Esophagus squamous epithelium (tissue), 5 donors: ENCODE measurements around the gene ARHGAP42. TPM values are rescaled to one million over a fixed set of nuclear protein-coding genes. Genes with fewer than 3 reads are reported as not detected.

Experiments used
- DNase-seq: peaks from one replicate; lab custom pipeline; 2025; lab: John Stamatoyannopoulos, UW
- H3K27ac ChIP-seq, 4 donors: fragments of 200-600 bp; sonication (generic); one replicate each; pipeline ENCODE4 v1.5.1; 2016 to 2019; ENCODE audit warnings: mild to moderate bottlenecking in 1 of 4
- H3K27me3 ChIP-seq, 4 donors: fragments of 200-600 bp; sonication (generic); 1 replicate in 3 of 4; 2 replicates in 1 of 4; pipeline versions ENCODE4 v1.5.1 to v1.6.0; 2017 to 2021; ENCODE audit warnings: antibody characterized with exemption in 1 of 4
- H3K36me3 ChIP-seq, 3 donors: fragments of 200-600 bp; sonication (generic); one replicate each; pipeline ENCODE4 v1.5.1; 2016 to 2019
- H3K4me1 ChIP-seq, 3 donors: fragments of 200-600 bp; sonication (generic); one replicate each; pipeline ENCODE4 v1.5.1; 2017 to 2019
- H3K4me3 ChIP-seq, 4 donors: fragments of 200-600 bp; sonication (generic); 1 replicate in 3 of 4; 2 replicates in 1 of 4; pipeline ENCODE4 v1.5.1; 2016 to 2019; ENCODE audit warnings: mild to moderate bottlenecking in 2 of 4, moderate library complexity in 1 of 4
- H3K9me3 ChIP-seq, 3 donors: fragments of 200-600 bp; sonication (generic); one replicate each; pipeline ENCODE4 v1.5.1; 2016 to 2019
- POLR2A ChIP-seq, 4 donors: fragments of 450-650 bp; IDR thresholded peaks; one replicate each; pipeline ENCODE4 v1.6.1; 2017; ENCODE audit warnings: antibody characterized with exemption in 4 of 4, mild to moderate bottlenecking in 4 of 4, moderate library complexity in 3 of 4
- WGBS, 2 donors: methylation state at CpG; one replicate each; pipeline ENCODE4 v1.1.5; 2018; 5-methylcytosine and 5-hydroxymethylcytosine counted together
- intact Hi-C: fragments of 100-400 bp; cut with DNase I; formaldehyde crosslinking; loops from one replicate; pipeline ENCODE4 v1.15.0; 2022
- total RNA-seq, 4 donors: library from RNA; depleted of rRNA; stranded (reverse); fragments of >200 nt; gene quantifications; one replicate each; pipeline ENCODE4 v1.1.0, GENCODE V29; 2016
- TF ChIP-seq, protein P1 (sequence below), 6 experiments: fragments of 450-650 bp in 4 of 6; fragments of 200-600 bp in 2 of 6; sonication (generic) in 2 of 6; IDR thresholded peaks; one replicate each; pipeline ENCODE4 v1.5.1; 2016 to 2019; ENCODE audit warnings: antibody characterized with exemption in 6 of 6, mild to moderate bottlenecking in 4 of 6, moderate library complexity in 4 of 6
- donor health status: DM: yes; HTN: yes; CAD: no.

ARHGAP42 gene
- total RNA-seq, 4 donors from 2014 or later = 3.5 to 10.1 (median 6.4) TPM

DNA sequence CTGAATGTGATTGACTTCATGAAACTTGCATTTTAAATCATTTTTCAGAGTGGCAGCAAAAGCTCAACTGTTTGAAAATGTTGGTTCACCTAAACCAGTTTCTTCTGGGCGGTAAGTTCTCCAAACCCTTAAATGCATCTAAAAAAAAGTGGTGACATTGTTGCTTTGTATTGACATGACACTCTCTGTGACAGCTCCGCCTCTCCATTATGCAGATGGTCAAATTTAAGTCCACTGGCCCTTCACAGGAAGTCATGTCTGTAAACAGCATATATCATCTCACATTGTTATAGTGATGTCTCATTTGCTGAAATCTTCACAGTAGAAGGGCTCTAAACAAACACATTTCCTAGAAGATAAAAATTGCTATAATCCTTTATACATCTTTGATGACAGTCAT, 291.9 kb downstream of the ARHGAP42 start:
- intact Hi-C loops = no loop called here
- WGBS, 2 donors = 88 to 91% methylated on average over 2 of the region's 2 CpGs
- Histone ChIP-seq H3K27ac (no peak overlapping the region), H3K9me3 (no peaks in the 10 kb centered on the region), H3K4me3 (no peak overlapping the region), H3K27me3 (no peaks in the 10 kb centered on the region), H3K4me1 (no peaks in the 10 kb centered on the region), H3K36me3 (peaks cover 0 to 38% (median 0%) of the 10 kb centered on the region in 3 donors)
- no peak for DNase-seq
- TF ChIP-seq, protein P1, sequence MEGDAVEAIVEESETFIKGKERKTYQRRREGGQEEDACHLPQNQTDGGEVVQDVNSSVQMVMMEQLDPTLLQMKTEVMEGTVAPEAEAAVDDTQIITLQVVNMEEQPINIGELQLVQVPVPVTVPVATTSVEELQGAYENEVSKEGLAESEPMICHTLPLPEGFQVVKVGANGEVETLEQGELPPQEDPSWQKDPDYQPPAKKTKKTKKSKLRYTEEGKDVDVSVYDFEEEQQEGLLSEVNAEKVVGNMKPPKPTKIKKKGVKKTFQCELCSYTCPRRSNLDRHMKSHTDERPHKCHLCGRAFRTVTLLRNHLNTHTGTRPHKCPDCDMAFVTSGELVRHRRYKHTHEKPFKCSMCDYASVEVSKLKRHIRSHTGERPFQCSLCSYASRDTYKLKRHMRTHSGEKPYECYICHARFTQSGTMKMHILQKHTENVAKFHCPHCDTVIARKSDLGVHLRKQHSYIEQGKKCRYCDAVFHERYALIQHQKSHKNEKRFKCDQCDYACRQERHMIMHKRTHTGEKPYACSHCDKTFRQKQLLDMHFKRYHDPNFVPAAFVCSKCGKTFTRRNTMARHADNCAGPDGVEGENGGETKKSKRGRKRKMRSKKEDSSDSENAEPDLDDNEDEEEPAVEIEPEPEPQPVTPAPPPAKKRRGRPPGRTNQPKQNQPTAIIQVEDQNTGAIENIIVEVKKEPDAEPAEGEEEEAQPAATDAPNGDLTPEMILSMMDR (IDR thresholded peaks at IDR 0.05) = no peak
- no peak for TF ChIP-seq POLR2A (IDR thresholded peaks at IDR 0.05)

DNA sequence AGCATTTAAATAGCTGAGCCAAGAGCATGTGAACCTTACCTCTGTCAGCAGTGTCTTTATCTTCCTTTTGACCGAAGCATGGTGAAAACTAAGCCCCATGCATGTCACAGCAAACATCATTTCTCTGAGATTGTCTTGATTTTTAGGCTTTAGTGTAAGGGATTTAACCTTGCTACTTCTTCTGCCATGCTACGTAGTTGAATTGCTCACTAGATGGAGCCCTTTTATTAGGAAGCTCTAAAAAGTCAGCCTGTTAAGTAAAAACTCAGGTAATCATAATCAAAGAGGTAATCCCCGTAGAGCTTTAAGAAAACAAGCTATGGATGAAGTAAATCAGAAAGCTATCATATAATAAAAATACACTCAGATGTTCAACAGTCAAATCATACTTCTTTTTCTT, 293.1 kb downstream of the ARHGAP42 start:
- no peaks in the 10 kb centered on the region for H3K4me1 ChIP-seq
- no peaks in the 10 kb centered on the region for H3K9me3 ChIP-seq
- peaks cover 0 to 26% (median 0%) of the 10 kb centered on the region in 3 donors for H3K36me3 ChIP-seq
- no peak for DNase-seq
- no peaks in the 10 kb centered on the region for H3K27me3 ChIP-seq
- WGBS, 2 donors = 86 to 88% methylated on average over 3 of the region's 3 CpGs
- TF ChIP-seq POLR2A (IDR thresholded peaks at IDR 0.05) = no peak
- TF ChIP-seq, protein P1 (IDR thresholded peaks at IDR 0.05) = no peak
- intact Hi-C loops = no loop called here
- no peak overlapping the region for H3K4me3 ChIP-seq
- H3K27ac ChIP-seq = no peak overlapping the region

- no peak overlapping the region for H3K4me3 ChIP-seq
- intact Hi-C loops = no loop called here
- WGBS, 2 donors = 50 to 63% methylated on average over 1 of the region's 1 CpG
- DNase-seq = no peak
- H3K27ac ChIP-seq = no peak overlapping the region
- peaks cover 0 to 14% (median 0%) of the 10 kb centered on the region in 3 donors for H3K36me3 ChIP-seq
- H3K9me3 ChIP-seq = no peaks in the 10 kb centered on the region
- TF ChIP-seq, protein P1 (IDR thresholded peaks at IDR 0.05) = no peak
- no peak for TF ChIP-seq POLR2A (IDR thresholded peaks at IDR 0.05)
- H3K4me1 ChIP-seq = no peaks in the 10 kb centered on the region
- no peaks in the 10 kb centered on the region for H3K27me3 ChIP-seq
These were observed 294.2 kb downstream of the ARHGAP42 start for GRCh38 chr11:100981196-100981824.

- no peak overlapping the region for H3K4me3 ChIP-seq
- DNase-seq = no peak
- intact Hi-C loops = no loop called here
- no peaks in the 10 kb centered on the region for H3K27me3 ChIP-seq
- 87 to 90% methylated on average over 3 of the region's 3 CpGs for WGBS, 2 donors
- H3K27ac ChIP-seq = no peak overlapping the region
- no peaks in the 10 kb centered on the region for H3K4me1 ChIP-seq
- no peaks in the 10 kb centered on the region for H3K36me3 ChIP-seq
- TF ChIP-seq POLR2A (IDR thresholded peaks at IDR 0.05) = no peak
- H3K9me3 ChIP-seq = no peaks in the 10 kb centered on the region
These were observed 297.6 kb downstream of the ARHGAP42 start for GRCh38 chr11:100984668-100985067.

- Histone ChIP-seq H3K9me3 (no peaks in the 10 kb centered on the region), H3K4me3 (no peak overlapping the region), H3K4me1 (no peaks in the 10 kb centered on the region), H3K27ac (no peak overlapping the region), H3K27me3 (no peaks in the 10 kb centered on the region), H3K36me3 (no peaks in the 10 kb centered on the region)
- 89 to 100% methylated on average over 1 of the region's 1 CpG for WGBS, 2 donors
- DNase-seq = no peak
- intact Hi-C loops = no loop called here
- TF ChIP-seq, protein P1 (IDR thresholded peaks at IDR 0.05) = no peak
- TF ChIP-seq POLR2A (IDR thresholded peaks at IDR 0.05) = no peak
These were observed 303.8 kb downstream of the ARHGAP42 start for GRCh38 chr11:100990931-100991330.
